GM19324 (cell line): Measurements from ENCODE around the gene KLRF2.

Source experiments
- ATAC-seq: cut with Tn5 transposase; IDR thresholded peaks from one replicate; pipeline ENCODE4 v1.9.1; 2021; ENCODE audit warnings: mild to moderate bottlenecking, moderate library complexity; ENCODE audit not compliant: unreplicated experiment, low FRiP score

The KLRF2 gene

DNA sequence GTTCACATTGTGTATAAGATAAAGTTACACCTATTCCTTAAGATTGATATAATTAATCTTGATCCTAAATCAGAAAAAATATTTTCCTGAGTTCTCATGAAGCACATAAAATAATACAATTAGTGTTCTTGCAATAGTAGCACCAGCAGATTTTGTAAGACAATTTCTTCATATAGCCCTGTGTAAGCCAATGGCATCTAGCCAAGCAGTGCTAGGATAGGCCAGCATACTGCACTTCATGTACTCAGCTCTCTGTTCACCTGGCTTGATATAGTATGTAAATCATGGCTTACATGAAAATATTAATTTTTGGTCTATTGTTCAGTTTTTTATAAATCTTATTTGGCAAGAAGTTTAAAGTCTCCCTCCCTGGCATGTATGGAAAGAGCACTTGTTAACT lies 1.9 kb downstream of the KLRF2 start:
- no peak for ATAC-seq

GRCh38 chr12:9888665-9889273 lies 7.5 kb downstream of the KLRF2 start:
- ATAC-seq = no peak

- no peak for ATAC-seq
Measured at GRCh38 chr12:9895215-9895971, 14.1 kb downstream of the KLRF2 start.

GRCh38 chr12:9897535-9897934 lies 16.2 kb downstream of the KLRF2 start:
- no peak for ATAC-seq

DNA sequence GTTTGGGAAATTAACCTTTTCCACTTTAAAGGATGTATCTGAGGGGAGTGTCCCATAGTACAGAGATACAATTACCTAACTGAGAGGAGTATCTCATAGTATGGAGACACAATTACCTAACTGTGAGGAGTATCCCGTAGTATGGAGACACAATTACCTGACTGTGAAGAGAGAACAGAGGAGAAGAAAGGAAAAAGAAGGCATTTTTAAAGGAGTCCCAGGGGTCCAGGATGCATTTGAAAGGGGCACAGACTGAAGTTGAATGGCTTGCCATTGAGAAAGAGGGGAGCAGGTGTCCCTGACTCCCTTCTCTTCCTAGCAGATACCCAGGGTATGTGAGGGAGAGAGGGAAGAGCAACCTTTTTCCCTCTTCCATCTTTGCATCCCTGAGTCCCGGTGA lies 17.9 kb downstream of the KLRF2 start:
- no peak for ATAC-seq

DNA sequence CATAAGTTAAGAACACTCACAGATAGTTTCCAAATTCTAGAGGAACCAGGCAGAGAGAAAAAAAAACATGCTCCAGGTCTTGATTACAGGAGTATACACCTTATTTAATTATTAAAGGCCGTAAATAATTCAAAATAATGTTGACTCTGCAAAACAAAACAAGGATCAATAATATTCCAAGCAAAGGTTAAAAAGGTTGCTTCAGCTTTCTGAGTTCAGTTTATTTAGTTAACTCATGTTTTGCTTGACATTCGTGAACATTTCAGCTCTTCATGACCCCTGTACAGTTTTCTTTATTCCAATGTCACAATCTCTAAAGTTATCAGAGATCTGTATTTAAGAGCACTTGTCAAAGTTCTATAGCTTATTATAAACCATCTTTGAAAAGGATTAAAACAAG lies 19.6 kb downstream of the KLRF2 start:
- ATAC-seq = no peak

DNA sequence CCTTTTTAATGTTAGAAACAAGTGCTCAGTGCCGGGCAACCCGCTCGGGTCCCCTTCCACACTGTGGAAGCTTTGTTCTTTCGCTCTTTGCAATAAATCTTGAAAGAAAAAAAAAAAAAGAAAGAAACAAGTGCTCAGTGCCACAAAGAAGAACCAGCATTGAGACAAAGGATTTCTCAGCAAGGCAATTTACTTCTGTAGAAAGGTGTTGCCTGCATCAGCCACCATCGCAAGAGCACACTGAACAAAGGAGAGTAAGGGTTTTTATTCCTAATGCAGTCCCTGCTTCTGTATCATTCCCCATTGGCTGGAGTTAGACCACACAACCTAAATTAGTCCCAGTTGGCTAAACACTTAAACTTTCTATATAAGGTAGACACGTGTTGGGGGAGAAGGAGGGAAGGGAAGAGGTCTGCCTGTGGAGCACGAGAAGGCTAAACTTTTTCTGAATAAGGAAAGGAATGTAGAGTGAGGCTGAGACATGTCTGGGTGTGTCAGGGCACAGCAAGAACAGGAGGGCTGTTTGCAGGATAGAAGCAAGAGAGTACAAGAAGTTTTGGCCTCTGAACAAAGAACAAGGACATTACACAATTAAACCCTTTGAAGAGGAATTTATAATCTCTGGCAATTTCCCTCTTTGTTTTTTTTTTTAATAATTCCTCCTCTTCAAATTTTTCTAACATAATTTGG lies 21.4 kb downstream of the KLRF2 start:
- no peak for ATAC-seq

DNA sequence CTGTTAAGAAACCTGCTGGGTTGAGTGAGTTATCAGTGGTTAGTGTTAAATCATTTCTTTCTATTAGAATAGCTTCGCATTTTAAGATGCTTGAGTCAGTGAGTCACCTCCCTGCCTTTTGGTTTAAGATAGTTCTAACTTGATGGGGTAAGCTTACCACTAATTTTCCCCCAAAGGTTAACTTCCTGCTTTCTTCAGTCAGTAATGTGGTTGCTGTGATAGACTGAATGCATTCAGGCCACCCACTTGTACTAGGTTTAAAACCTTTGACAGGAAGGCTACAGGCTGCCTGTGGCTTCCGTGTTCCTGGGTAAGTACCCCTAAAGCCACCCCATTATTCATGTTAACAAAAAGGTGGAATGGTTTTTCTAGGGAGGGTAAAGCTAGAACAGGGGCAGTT lies 25.6 kb downstream of the KLRF2 start:
- ATAC-seq = no peak

DNA sequence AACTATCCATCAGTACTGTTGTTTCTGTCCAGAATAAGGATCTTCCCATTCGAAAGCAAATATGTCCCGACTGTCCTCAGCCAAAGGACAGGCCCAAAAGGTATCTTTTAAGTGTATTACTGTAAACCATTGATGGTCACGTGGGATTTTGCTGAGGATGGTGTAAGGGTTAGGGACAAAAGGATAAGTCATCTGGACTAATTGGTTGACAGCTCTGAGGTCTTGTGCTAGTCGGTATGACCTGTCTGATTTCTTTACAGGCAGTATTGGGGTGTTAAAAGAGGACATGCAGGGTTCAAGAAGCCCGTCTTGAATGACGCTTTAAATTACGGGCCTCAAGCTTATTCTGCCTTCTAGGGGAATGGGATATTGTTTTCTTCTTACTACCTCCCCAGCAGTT lies 26.5 kb downstream of the KLRF2 start:
- no peak for ATAC-seq

- no peak for ATAC-seq
Measured at GRCh38 chr12:9908350-9908749, 27.1 kb downstream of the KLRF2 start.

GRCh38 chr12:9909724-9910123 lies 28.4 kb downstream of the KLRF2 start:
- ATAC-seq = no peak

GRCh38 chr12:9910716-9911421 lies 29.6 kb downstream of the KLRF2 start:
- no peak for ATAC-seq

DNA sequence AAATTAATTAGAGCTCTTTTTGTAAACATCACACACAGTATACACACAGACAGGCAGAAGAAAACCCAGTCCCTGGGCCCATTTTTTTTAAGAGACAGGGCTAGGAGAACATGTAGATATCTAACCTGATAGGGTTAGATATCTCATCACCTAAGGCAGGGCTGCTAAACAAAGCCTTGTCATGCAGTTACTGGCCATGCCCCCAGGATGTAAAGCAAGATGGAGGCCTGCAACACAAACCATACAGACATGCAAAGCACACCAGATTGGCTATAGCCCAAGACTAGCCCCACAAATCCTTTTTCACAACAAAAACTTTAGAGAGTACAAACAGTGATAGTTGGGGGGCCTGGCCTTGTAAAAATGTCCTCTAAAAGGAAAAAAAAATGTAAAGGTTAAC lies 30.4 kb downstream of the KLRF2 start:
- no peak for ATAC-seq

- ATAC-seq = no peak
Measured at GRCh38 chr12:9919443-9919842, 38.2 kb downstream of the KLRF2 start.

GRCh38 chr12:9920451-9920850 lies 39.2 kb downstream of the KLRF2 start:
- no peak for ATAC-seq

DNA sequence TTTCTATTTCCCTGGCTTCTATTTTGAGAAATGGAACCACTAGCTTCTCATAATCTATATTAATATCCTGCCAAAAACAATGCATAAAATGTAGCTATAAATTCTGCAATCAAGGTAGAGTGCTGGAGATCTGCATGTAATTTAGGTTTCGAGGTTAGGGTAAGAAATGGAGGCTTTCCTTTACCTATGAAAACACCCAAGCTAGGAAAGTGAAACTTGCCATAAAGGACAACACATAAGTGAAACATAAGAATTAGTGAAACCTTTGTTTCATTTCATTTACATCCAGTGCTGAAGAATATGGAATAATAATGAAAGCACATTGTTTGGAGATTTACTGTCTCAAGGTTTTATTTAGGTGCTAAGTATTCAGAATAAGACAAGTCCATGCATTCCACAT lies 41.1 kb downstream of the KLRF2 start:
- ATAC-seq = no peak

GRCh38 chr12:9925705-9926393 lies 44.6 kb downstream of the KLRF2 start:
- no peak for ATAC-seq

- ATAC-seq = no peak
Measured at GRCh38 chr12:9926876-9927275, 45.6 kb downstream of the KLRF2 start.

DNA sequence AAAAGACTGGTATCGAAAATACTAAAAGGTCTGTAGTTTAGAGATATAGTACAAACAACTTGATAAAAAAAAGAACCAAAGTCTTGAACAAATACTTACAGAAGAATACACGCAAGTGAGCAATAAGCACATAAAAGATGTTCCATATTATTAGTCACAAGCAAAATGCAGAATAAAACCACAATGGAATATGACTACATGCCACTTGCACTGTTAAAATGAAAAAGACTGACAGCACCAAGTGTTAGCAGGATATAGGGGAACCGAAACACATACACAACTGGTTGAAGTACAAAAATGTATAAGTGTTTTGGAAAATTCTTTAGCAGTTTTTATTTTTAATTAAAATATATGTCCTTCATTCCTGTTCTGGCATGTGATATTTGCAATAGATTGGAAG lies 47.3 kb downstream of the KLRF2 start:
- no peak for ATAC-seq

DNA sequence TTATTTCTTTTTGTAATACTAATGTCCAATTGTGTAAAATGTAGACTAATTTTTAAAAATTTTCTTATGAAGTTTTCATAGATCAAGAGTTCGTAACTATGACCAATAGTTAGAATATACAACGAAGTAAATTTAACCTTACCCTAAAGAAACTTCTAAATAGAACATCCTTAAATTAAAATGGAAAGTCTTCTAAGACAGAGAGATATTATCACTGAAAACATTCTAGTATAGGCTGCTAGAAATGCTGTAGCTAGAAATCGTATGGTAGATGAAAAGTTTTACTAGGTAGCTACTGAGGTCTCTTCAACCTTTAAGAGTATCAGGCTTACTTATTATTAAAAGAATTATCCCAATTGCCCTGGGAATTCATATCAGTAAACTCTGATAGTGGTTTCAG lies 50.0 kb downstream of the KLRF2 start:
- ATAC-seq = no peak

- ATAC-seq = no peak
Measured at GRCh38 chr12:9932270-9932669, 51.0 kb downstream of the KLRF2 start, which contains the start of gene CLEC2A. Gene CLEC2A, minus strand, starts transcription at chr12:9932370. Its CDS starts 41 bp downstream, at chr12:9932329.
